ENCODE measurements around the gene SLC16A2. TPM values are rescaled to one million over a fixed set of nuclear protein-coding genes. Genes with fewer than 3 reads are reported as not detected.

Gene SLC16A2
- 0.44 and 0.60 TPM in 2 replicates for total RNA-seq

DNA sequence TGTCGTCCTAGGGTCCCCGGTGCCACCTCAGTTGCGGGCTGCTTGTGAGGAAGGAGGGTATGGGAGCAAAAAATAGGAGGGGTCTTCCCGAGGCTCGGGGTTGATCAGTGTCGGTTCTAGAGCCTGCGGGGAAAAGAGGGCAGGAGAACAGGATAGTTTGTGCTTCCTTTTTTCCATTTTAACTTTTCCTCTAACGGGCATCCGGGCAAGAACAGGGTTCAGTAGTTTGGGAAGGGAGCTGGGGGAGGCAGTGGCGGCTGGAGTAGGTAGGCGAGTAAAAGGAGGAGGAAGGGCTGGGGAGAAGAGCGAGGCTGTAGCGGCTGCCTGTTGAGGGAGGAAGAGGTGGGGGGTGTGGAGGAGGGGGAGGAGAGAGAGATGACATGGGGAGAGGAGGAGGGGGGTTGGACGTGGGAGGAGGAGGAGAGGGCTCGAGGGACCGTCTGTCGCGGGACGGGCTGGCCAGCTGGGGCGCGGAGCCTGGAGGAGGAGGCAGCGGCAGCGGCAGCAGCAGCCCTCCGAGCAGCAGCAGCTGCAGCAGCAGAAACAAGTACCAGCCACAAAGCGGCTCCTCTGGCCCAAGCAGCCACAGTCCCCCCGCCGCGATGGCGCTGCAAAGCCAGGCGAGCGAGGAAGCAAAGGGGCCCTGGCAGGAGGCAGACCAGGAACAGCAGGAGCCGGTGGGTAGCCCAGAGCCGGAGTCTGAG, at the start of gene SLC16A2:
Gene SLC16A2, plus strand, starts transcription at position 458 of the 704 bp plus-strand sequence. Its CDS starts 145 bp downstream, at position 603.
- peak; percentile 34 to 41 for DNase-seq (ENCODE audit: low read depth in 2 of 2)

DNA sequence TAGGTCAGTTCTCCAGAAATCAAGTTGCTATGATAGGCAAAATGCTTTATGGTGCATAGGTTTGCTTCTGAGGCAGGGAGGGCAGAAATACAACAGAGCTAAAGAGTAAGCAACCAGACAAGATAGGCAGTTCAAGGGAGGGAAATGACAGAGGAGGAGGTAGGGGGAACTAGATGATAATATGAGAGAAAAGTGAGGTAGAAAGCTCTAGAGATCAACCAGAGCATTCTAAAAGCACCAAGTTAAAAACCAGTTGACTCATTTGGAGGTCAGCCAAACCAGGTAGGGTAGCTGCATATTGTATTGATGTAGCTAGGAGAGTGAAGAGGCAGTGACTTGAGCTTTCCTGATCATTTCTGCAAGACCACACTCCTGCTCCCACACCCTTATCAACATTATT, 49.0 kb upstream of the SLC16A2 start:
- no peak for DNase-seq (ENCODE audit: low read depth in 2 of 2)

DNA sequence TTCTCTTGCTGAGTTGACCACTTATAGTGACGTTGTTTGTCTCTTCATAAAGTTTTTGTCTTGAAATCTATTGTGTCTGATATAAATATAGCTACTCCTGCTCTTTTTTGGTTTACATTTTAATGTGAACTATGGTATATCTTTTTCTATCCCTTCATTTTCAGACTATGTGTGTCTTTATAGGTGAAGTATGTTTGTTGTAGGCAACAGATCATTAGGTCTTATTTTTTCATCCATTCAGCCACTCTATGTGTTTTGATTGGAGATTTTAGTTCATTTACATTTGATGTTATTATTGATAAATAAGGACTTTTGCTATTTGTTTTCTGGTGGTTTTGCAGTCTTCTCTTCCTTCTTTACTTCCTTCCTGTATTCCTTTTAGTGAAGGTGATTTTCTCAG, 44.0 kb upstream of the SLC16A2 start:
- no peak for DNase-seq (ENCODE audit: low read depth in 2 of 2)

GRCh38 chrX:74382613-74383012, 38.7 kb upstream of the SLC16A2 start:
- DNase-seq (ENCODE audit: low read depth in 2 of 2), result peak; percentile 45 to 58

DNA sequence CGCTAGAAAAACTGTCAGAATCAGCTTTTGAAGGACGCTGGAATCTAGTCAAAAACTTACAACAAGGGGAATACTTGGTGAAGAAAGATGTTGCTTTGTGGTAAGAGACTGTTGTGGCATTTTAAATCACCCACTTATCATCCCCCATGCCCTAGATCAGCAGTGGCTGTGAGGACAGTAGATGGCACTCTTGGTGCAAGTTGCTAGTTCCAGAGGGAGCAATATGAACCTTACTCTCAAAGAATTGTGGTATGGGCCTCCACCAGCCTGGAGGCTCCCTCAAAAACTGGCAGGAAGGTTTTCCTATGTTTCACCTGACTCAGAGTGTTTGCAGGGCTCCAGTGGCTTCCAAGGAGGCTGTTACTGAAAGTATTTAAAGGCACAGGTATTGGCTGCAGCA, 37.7 kb upstream of the SLC16A2 start:
- DNase-seq (ENCODE audit: low read depth in 2 of 2), result peak; percentile 56 to 63

- DNase-seq (ENCODE audit: low read depth in 2 of 2), result no peak
Observed at GRCh38 chrX:74389016-74389722, 32.1 kb upstream of the SLC16A2 start.

DNA sequence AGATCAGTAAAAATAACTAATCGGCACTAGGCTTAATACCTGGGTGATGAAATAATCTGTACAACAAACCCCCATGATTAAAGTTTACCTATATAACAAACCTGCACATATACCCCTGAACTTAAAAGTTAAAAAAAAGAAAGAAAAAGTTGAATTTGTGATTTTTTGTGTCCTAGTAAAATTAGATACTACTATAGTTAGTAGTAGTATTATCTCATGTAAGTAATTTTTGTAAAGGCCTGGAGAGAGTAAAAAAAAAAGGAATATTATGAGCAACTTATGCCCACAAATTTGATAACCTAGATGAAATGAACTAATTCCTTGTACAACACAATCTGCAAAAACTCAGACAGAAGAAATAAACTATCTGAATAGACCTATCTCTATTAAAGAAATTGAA, 25.7 kb upstream of the SLC16A2 start:
- DNase-seq (ENCODE audit: low read depth in 2 of 2), result no peak

DNA sequence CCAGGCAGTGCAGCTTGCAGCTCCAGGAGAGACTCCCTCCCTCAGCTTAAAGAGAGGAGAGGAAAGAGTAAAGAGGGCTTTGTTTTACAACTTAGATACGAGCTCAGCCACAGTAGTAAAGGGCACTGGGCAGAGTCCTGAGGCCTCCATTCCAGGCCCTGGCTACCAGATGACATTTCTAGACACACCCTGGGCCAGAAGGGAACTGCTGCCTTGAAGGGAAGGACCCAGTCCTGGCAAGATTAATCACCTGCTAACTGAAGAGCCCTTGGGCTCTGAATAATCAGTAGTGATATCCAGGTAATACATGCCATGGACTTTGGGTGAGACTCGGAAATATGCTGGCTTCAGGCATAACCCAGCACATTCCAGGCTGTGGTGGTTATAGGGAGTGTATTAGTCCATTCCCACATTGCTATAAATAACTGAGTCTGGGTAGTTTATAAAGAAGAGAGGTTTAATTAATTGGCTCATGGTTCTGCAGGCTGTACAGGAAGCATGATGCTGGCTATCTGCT, 15.3 kb upstream of the SLC16A2 start:
- DNase-seq (ENCODE audit: low read depth in 2 of 2), result no peak

GRCh38 chrX:74408304-74408703, 13.0 kb upstream of the SLC16A2 start:
- no peak for DNase-seq (ENCODE audit: low read depth in 2 of 2)

DNA sequence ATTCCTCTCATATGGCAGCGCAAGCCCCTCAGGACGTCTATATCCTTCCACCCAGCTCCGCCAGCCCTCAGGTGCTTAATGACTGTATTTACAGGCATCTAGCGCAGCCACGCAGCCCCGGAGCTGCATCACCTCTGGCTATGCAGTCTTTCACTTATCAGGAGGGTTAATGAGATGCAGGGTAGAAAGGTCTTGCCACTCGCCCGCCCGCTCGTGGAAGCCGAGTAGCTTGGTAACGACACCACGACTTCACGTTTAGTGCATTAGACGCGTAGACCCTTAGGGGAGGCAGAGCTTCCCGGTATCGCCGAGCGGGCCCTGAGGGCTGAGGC, 1.5 kb upstream of the SLC16A2 start:
- DNase-seq (ENCODE audit: low read depth in 2 of 2), result no peak

GRCh38 chrX:74420196-74421035, 877 bp upstream of the SLC16A2 start:
- peak; percentile 24 to 31 for DNase-seq (ENCODE audit: low read depth in 2 of 2)

DNA sequence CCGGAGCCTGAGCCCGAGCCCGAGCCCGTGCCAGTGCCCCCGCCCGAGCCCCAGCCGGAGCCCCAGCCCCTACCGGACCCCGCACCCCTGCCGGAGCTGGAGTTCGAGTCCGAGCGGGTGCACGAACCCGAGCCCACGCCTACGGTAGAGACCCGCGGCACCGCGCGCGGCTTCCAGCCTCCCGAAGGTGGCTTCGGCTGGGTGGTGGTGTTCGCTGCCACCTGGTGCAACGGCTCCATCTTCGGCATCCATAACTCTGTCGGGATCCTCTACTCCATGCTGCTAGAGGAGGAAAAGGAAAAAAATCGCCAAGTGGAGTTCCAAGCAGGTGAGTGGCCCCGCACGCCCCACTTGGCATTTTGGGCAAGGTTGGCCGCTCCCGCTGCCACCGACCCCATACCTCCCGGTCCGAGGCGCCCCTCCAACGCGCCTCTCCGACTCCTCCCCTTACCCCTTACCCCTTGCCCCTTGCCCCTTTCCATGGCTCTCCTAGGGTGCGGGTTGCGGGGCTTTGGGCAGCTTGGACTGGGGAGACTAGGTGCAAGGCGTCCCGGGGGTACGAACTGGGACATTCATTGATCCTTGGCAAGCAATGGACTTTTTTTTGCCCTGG, 553 bp downstream of the SLC16A2 start:
- DNase-seq (ENCODE audit: low read depth in 2 of 2), result no peak

DNA sequence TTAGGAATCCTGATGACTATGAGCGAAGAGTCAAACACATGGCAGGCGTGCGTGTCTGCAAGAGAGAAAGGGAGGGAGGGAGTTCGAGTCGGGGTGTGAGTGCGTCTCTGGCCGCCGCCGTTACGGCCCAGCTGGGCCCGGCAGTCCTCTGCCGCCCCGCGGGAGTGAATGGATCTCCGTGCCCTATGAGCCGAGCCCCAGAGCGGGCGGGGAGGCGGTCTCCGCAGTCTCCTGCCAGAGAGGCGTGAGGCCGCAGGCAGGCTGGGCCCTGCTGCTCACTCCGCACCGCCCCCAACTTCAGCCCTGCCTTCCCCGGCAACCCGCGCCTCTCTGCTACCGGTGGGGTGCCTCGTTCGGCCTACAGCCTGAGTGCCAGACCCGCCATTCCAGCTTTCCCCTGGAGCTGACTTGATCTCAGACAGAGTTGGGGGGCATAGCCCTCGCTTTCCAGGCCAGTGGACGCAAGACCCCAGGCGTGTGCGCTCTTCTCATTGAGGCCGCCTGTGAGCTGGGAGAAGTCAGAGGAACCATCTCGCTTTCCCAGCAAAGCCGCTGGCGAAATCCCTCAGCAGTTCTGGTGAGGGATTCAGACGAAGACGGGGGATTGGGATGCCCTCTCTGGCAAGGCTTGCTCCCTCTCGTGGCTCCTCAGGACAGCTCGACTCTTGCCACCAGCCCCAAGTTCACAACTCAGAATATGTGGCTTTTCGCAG, 1.4 kb downstream of the SLC16A2 start:
- DNase-seq (ENCODE audit: low read depth in 2 of 2), result peak; percentile 7 to 26

DNA sequence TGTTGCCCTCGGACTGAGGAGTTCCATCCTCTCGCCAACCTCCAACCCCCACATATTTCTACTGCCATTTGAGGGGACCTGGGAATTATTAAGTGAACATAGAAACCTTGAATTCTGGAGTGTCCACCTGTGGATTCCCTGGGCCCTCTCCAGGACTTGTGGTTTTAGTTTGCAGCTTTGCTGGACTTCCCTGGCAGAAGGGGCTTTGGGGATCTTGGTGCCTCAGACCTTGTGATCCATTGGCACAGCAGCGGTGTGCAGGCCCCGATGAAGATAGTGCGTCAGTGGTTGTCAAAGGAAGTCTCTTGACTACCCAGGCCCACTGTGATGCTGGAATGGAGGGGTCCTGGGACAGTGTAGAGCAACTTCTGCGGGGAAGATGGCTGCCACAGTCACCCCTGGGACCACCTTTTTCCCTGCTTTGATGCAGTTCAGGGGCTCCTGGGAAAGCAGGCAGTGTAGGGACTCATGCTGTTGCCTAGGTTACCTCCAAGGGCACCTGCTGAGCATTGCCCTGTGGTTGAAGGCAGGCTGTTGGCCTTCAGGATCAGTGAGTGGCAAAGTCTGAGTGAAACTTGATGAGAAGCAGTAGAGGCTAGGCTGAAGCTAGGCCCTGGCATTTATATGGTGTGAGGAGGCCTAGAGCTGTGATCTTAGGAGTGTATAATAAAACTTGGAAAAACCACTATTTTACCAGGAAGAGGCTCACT, 2.2 kb downstream of the SLC16A2 start:
- DNase-seq (ENCODE audit: low read depth in 2 of 2), result no peak

- DNase-seq (ENCODE audit: low read depth in 2 of 2), result no peak
Observed at GRCh38 chrX:74426071-74426470, 4.8 kb downstream of the SLC16A2 start.

DNA sequence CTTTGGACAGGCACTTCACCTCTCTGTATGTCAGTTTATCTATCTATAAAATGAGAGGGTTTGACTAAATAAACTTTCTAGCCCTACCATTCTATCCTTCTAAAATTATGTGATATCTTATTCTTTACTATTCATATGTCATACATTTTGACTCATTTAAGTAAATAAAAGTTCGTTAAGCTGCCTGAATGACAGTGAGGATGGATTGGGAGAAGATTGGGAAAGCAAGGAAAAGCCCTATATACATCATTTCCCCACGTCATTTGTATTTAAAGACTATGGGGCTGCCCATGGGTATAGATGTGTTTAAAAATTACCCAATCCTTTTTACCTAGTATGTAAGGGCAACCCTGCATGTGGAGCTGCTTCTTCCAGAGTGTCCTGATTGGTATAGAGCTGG, 5.3 kb downstream of the SLC16A2 start:
- no peak for DNase-seq (ENCODE audit: low read depth in 2 of 2)

DNA sequence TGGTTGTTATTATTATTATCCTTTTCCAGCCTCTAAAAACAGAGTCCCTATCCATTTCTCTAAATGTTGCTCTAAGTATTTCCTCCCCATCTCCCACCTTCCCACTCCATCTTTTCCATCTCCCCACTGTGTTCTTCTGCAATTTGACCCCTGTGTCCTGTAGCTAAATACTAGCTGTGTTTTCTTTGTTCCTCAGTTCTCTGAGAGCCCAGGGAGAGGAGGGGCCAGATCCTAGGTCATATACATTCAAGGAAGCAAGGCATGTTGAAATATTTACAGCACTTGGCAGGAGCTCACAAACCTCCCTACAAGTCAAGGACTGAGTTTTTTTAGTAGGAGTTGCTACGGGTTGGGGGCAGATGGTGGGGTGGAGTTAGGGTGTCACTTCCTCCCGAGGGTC, 10.5 kb downstream of the SLC16A2 start:
- DNase-seq (ENCODE audit: low read depth in 2 of 2), result no peak

GRCh38 chrX:74434336-74434735, 13.0 kb downstream of the SLC16A2 start:
- no peak for DNase-seq (ENCODE audit: low read depth in 2 of 2)

GRCh38 chrX:74437530-74437929, 16.2 kb downstream of the SLC16A2 start:
- no peak for DNase-seq (ENCODE audit: low read depth in 2 of 2)

DNA sequence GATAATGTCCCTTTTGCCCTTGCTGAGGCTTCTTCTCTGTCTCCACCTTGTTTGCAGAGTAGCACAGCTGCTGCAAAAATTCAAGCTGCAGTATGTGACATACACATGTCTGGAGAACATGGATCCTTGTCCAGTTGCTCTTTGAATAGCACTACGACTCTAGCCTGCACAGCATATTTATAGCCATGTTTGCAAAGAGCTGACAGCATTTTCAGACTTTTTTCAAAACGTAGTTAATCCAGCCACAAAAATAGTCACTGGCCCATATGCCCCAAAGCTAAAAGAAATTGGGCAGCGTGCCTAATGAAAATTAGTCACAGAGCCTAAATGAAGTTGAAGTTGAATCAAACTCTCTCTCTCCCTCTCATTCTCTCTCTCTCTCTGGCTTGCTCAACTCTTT, 17.5 kb downstream of the SLC16A2 start:
- DNase-seq (ENCODE audit: low read depth in 2 of 2), result no peak

Data from lung microvascular endothelial cell (primary cell).